Measurements from ENCODE around the gene GRK5. TPM values are rescaled to one million over a fixed set of nuclear protein-coding genes. Genes with fewer than 3 reads are reported as not detected.

GRK5 gene
- total RNA-seq, 1 experiment from 2014 or later = 4.5 TPM

DNA sequence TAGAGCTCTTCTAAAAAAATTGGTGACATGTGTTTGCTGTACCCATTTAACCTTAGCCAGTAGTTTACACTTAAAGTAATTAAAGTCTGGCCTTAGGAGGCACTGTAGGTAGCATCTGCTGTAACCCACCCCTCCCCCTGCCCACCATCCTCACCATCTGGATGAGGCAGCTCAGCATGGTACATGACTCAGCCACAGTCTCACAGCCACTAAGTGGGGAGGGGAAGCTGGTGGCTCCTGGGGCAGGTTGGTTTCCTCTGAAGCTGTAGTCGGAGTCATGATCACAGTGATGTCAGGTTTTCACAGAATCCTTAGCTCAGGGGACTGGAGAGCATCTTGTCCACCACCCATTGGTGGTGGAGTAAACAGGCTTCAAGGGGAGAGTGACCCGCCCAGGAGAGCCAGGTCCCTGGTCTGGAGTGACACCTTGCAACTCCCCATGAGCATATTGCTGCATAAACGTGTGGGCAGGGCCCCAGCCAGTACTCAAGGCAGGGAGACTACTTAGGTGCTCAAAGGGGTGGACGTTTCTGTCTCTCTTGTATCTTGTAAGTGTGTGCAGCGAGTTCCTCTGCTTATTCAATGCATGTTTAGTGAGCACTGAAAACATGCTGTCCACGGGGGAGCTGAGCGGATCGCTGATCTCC lies 125.9 kb downstream of the GRK5 start:
- no peak overlapping the region for H3K9ac ChIP-seq (ENCODE audit: low read length)
- TF ChIP-seq EZH2phosphoT487 (IDR thresholded peaks at IDR 0.05; ENCODE audit: borderline replicate concordance, low read length) (no peak), EZH2 (IDR thresholded peaks at IDR 0.05; ENCODE audit: low read length, unreplicated experiment) (no peak)
- TF ChIP-seq, protein P1, sequence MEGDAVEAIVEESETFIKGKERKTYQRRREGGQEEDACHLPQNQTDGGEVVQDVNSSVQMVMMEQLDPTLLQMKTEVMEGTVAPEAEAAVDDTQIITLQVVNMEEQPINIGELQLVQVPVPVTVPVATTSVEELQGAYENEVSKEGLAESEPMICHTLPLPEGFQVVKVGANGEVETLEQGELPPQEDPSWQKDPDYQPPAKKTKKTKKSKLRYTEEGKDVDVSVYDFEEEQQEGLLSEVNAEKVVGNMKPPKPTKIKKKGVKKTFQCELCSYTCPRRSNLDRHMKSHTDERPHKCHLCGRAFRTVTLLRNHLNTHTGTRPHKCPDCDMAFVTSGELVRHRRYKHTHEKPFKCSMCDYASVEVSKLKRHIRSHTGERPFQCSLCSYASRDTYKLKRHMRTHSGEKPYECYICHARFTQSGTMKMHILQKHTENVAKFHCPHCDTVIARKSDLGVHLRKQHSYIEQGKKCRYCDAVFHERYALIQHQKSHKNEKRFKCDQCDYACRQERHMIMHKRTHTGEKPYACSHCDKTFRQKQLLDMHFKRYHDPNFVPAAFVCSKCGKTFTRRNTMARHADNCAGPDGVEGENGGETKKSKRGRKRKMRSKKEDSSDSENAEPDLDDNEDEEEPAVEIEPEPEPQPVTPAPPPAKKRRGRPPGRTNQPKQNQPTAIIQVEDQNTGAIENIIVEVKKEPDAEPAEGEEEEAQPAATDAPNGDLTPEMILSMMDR (conservative IDR thresholded peaks at IDR 0.05; ENCODE audit: low read depth, low read length) = no peak
- H3K36me3 ChIP-seq (ENCODE audit: low read depth, low read length) = no peaks in the 10 kb centered on the region
- no peak overlapping the region for H3K4me2 ChIP-seq (ENCODE audit: low read length)
- no peak; the same call in 1 of the 2 replicates for ATAC-seq
- no peaks in the 10 kb centered on the region for H3K79me2 ChIP-seq (ENCODE audit: low read length)
- H2AFZ ChIP-seq (ENCODE audit: low read length) = no peak overlapping the region
- H3K9me2 ChIP-seq (replicated peaks; ENCODE audit: low read length) = no peaks in the 10 kb centered on the region
- H3K27me3 ChIP-seq (ENCODE audit: low read length) = no peaks in the 10 kb centered on the region
- no TSS peak for BruUV-seq (replicated peaks)
- intact Hi-C loops (cut with micrococcal nuclease) = no loop called here
- H3K4me1 ChIP-seq (ENCODE audit: insufficient read depth, low read length) = no peaks in the 10 kb centered on the region; the same call in 1 of the 2 replicates
- ChIA-PET POLR2A (ENCODE audit: unreplicated experiment) (no interaction called here), CTCF (no interaction called here)
- no peaks in the 10 kb centered on the region for H3K9me3 ChIP-seq (ENCODE audit: low read length)
- DNase-seq = peak; percentile 38
- no peaks in the 10 kb centered on the region for H3F3A ChIP-seq (ENCODE audit: low read length, unreplicated experiment)
- no peaks in the 10 kb centered on the region for H4K20me1 ChIP-seq (ENCODE audit: low read length)
- no peak overlapping the region for H3K27ac ChIP-seq (ENCODE audit: low read length)
- H3K4me3 ChIP-seq (ENCODE audit: low read length) = no peak overlapping the region

DNA sequence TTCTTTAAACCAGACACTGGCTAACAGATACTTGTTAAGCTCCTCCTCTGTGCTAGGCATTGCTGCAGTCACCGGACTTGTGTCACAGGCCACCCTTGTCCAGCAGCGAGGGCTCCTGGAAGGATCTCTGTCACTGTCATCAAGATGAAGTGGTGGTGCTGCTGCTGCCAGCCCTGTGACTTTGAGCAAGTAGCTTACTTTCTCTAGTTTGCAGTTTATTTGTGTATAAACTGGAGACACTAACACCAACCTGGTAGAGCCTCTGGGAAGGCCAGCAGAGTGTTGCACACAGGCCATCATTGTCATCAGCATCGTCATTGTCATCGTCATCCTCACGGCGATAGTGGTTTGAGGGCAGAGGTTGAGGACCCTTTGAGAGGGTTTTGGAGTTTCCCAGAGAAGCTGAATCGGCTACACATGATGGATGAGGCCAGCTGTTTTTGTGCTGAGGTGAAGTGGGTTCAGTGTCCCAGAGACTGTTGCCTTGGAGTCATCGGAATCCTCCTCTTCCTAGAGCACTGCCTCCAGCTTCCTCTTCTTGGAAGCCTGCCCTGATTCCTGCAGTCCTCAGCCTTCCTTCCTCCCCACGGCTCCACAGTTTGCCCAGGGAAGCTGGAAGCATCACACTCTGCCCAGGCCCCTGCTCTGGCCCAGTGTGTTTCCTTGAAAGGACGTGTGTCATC lies 128.4 kb downstream of the GRK5 start:
- Histone ChIP-seq H3K9me2 (replicated peaks; ENCODE audit: low read length) (no peaks in the 10 kb centered on the region), H3F3A (ENCODE audit: low read length, unreplicated experiment) (no peaks in the 10 kb centered on the region), H3K79me2 (ENCODE audit: low read length) (no peaks in the 10 kb centered on the region), H2AFZ (ENCODE audit: low read length) (no peak overlapping the region), H3K27ac (ENCODE audit: low read length) (no peak overlapping the region), H3K9ac (ENCODE audit: low read length) (no peak overlapping the region), H3K9me3 (ENCODE audit: low read length) (no peaks in the 10 kb centered on the region), H3K4me3 (ENCODE audit: low read length) (no peak overlapping the region), H3K36me3 (ENCODE audit: low read depth, low read length) (no peaks in the 10 kb centered on the region), H3K27me3 (ENCODE audit: low read length) (no peaks in the 10 kb centered on the region), H4K20me1 (ENCODE audit: low read length) (no peaks in the 10 kb centered on the region), H3K4me2 (ENCODE audit: low read length) (no peak overlapping the region), H3K4me1 (ENCODE audit: insufficient read depth, low read length) (no peaks in the 10 kb centered on the region; the same call in 1 of the 2 replicates)
- ChIA-PET POLR2A (ENCODE audit: unreplicated experiment) (interaction anchor here (0.6 kb wide), 1 partner anchor 9 kb away, joined by 19 read pairs; no protein-coding TSS in a partner anchor), CTCF (no interaction called here)
- no TSS peak for BruUV-seq (replicated peaks)
- intact Hi-C loops (cut with micrococcal nuclease) = no loop called here
- no peak for ATAC-seq
- TF ChIP-seq, protein P1 (conservative IDR thresholded peaks at IDR 0.05; ENCODE audit: low read depth, low read length) = no peak
- TF ChIP-seq EZH2 (IDR thresholded peaks at IDR 0.05; ENCODE audit: low read length, unreplicated experiment) (no peak), EZH2phosphoT487 (IDR thresholded peaks at IDR 0.05; ENCODE audit: borderline replicate concordance, low read length) (no peak)
- DNase-seq = no peak

DNA sequence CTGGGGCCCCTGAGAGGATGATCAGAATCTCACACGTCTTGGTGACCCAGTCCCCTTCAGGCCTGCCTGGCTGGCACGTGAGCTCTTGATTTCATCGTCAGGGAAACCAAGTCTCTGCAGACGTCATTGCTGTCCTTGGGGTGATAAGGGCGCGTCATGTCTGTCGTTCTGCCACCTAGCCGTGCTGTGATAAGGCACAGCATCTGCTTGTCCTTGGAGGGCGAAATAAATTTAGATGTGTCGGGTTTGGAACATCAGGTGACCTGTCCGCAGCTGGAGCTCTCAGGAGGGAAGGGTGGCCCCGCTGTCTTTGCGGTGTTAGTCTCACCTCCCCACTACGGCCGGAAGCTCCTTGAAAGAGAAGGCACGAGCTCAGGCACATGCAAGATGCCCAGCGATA lies 129.2 kb downstream of the GRK5 start:
- Histone ChIP-seq H3K9me2 (replicated peaks; ENCODE audit: low read length) (no peaks in the 10 kb centered on the region), H3K36me3 (ENCODE audit: low read depth, low read length) (no peaks in the 10 kb centered on the region), H3K27ac (ENCODE audit: low read length) (no peak overlapping the region), H3K9me3 (ENCODE audit: low read length) (no peaks in the 10 kb centered on the region), H3K9ac (ENCODE audit: low read length) (no peak overlapping the region), H2AFZ (ENCODE audit: low read length) (no peak overlapping the region), H3K27me3 (ENCODE audit: low read length) (no peaks in the 10 kb centered on the region), H4K20me1 (ENCODE audit: low read length) (no peaks in the 10 kb centered on the region), H3K4me1 (ENCODE audit: insufficient read depth, low read length) (no peaks in the 10 kb centered on the region; the same call in 1 of the 2 replicates), H3F3A (ENCODE audit: low read length, unreplicated experiment) (no peaks in the 10 kb centered on the region), H3K79me2 (ENCODE audit: low read length) (no peaks in the 10 kb centered on the region), H3K4me2 (ENCODE audit: low read length) (no peak overlapping the region), H3K4me3 (ENCODE audit: low read length) (no peak overlapping the region)
- TF ChIP-seq EZH2 (IDR thresholded peaks at IDR 0.05; ENCODE audit: low read length, unreplicated experiment) (no peak), EZH2phosphoT487 (IDR thresholded peaks at IDR 0.05; ENCODE audit: borderline replicate concordance, low read length) (no peak)
- TF ChIP-seq, protein P1 (conservative IDR thresholded peaks at IDR 0.05; ENCODE audit: low read depth, low read length) = no peak
- DNase-seq = no peak
- ChIA-PET POLR2A (ENCODE audit: unreplicated experiment) (interaction anchor here (0.6 kb wide), 1 partner anchor 8 kb away, joined by 19 read pairs; no protein-coding TSS in a partner anchor), CTCF (no interaction called here)
- intact Hi-C loops (cut with micrococcal nuclease) = no loop called here
- no TSS peak for BruUV-seq (replicated peaks)
- ATAC-seq = no peak
